ENCODE measurements around the gene GAS6.

Gene GAS6

DNA sequence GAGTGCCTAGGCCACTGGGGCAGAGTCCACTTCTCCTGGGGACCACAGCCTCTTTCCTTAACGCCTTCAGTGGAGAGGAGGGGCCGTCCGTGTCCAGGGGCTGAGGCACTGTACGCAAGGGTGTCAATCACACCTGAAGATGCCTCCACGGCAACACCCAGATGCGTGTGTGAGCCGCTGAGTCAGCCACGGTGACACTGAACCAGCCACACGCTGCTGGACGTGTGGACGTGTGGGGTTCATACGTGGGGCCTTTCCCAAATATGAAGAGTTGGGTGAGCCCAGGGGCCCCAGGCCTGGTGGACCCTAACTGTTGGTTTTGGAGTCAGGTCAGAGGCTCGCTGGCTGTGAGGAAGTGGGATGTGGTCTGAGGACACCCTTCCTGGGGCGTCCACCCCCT lies 53.2 kb downstream of the GAS6 start:
- H3K36me3 ChIP-seq (ENCODE audit: control insufficient read depth in 2 of 2, insufficient read depth in 1 of 2, low read length in 2 of 2), result no peaks in the 10 kb centered on the region
- H3K9me3 ChIP-seq (ENCODE audit: control insufficient read depth, insufficient read depth, low read depth, low read length), result no peaks in the 10 kb centered on the region
- H3K4me3 ChIP-seq (ENCODE audit: low read depth, low read length), result no peak overlapping the region
- POLR2A ChIA-PET, result no interaction called here
- no peaks in the 10 kb centered on the region for H3K4me1 ChIP-seq (ENCODE audit: control insufficient read depth, insufficient read depth, low read length)
- CTCF ChIA-PET, result no interaction called here
- no peak for TF ChIP-seq ZNF211 (tag by site-specific recombination; IDR thresholded peaks at IDR 0.05; ENCODE audit: low read depth)
- TF ChIP-seq ZXDB (tag by site-specific recombination; IDR thresholded peaks at IDR 0.05), result no peak
- TF ChIP-seq SETDB1 (IDR thresholded peaks at IDR 0.05; ENCODE audit: insufficient read length, low read length), result no peak
- TF ChIP-seq, protein P1, sequence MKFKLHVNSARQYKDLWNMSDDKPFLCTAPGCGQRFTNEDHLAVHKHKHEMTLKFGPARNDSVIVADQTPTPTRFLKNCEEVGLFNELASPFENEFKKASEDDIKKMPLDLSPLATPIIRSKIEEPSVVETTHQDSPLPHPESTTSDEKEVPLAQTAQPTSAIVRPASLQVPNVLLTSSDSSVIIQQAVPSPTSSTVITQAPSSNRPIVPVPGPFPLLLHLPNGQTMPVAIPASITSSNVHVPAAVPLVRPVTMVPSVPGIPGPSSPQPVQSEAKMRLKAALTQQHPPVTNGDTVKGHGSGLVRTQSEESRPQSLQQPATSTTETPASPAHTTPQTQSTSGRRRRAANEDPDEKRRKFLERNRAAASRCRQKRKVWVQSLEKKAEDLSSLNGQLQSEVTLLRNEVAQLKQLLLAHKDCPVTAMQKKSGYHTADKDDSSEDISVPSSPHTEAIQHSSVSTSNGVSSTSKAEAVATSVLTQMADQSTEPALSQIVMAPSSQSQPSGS (tag by site-specific recombination; IDR thresholded peaks at IDR 0.05; ENCODE audit: low read depth), result no peak
- TF ChIP-seq, protein P2, sequence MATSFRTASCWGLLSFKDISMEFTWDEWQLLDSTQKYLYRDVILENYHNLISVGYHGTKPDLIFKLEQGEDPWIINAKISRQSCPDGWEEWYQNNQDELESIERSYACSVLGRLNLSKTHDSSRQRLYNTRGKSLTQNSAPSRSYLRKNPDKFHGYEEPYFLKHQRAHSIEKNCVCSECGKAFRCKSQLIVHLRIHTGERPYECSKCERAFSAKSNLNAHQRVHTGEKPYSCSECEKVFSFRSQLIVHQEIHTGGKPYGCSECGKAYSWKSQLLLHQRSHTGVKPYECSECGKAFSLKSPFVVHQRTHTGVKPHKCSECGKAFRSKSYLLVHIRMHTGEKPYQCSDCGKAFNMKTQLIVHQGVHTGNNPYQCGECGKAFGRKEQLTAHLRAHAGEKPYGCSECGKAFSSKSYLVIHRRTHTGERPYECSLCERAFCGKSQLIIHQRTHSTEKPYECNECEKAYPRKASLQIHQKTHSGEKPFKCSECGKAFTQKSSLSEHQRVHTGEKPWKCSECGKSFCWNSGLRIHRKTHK (tag by site-specific recombination; IDR thresholded peaks at IDR 0.05), result no peak
- H3K27ac ChIP-seq (ENCODE audit: extremely low read depth, low read depth, low read length), result no peak overlapping the region

GRCh38 chr13:113809934-113810333 lies 53.9 kb downstream of the GAS6 start:
- ChIA-PET CTCF (no interaction called here), POLR2A (no interaction called here)
- Histone ChIP-seq H3K4me1 (ENCODE audit: control insufficient read depth, insufficient read depth, low read length) (no peaks in the 10 kb centered on the region), H3K27ac (ENCODE audit: extremely low read depth, low read depth, low read length) (no peak overlapping the region), H3K4me3 (ENCODE audit: low read depth, low read length) (no peak overlapping the region), H3K9me3 (ENCODE audit: control insufficient read depth, insufficient read depth, low read depth, low read length) (no peaks in the 10 kb centered on the region), H3K36me3 (ENCODE audit: control insufficient read depth in 2 of 2, insufficient read depth in 1 of 2, low read length in 2 of 2) (no peaks in the 10 kb centered on the region)
- TF ChIP-seq ZNF184 (tag by site-specific recombination; IDR thresholded peaks at IDR 0.05), result no peak
- TF ChIP-seq ZNF501 (tag by site-specific recombination; IDR thresholded peaks at IDR 0.05), result no peak

- POLR2A ChIA-PET, result no interaction called here
- H3K4me3 ChIP-seq (ENCODE audit: low read depth, low read length), result no peak overlapping the region
- H3K4me1 ChIP-seq (ENCODE audit: control insufficient read depth, insufficient read depth, low read length), result no peaks in the 10 kb centered on the region
- TF ChIP-seq TRIM28 (IDR thresholded peaks at IDR 0.05; ENCODE audit: borderline replicate concordance, low read length), result no peak
- TF ChIP-seq SETDB1 (IDR thresholded peaks at IDR 0.05; ENCODE audit: insufficient read length, low read length), result peak; percentile 66
- TF ChIP-seq ZNF560 (tag by site-specific recombination; IDR thresholded peaks at IDR 0.05; ENCODE audit: borderline replicate concordance), result no peak
- no peak for TF ChIP-seq ZNF433 (tag by site-specific recombination; IDR thresholded peaks at IDR 0.05; ENCODE audit: low read depth)
- peak; percentile 35; the same call in 1 of the 2 replicates for TF ChIP-seq GLIS1 (tag by site-specific recombination; IDR thresholded peaks at IDR 0.05)
- no peak for TF ChIP-seq ZNF121 (tag by site-specific recombination; IDR thresholded peaks at IDR 0.05)
- H3K36me3 ChIP-seq (ENCODE audit: control insufficient read depth in 2 of 2, insufficient read depth in 1 of 2, low read length in 2 of 2), result no peaks in the 10 kb centered on the region
- CTCF ChIA-PET, result interaction anchor here (0.7 kb wide), 1 partner anchor 81 kb away, joined by 4 read pairs; no protein-coding TSS in a partner anchor
- H3K9me3 ChIP-seq (ENCODE audit: control insufficient read depth, insufficient read depth, low read depth, low read length), result no peaks in the 10 kb centered on the region
- no peak overlapping the region for H3K27ac ChIP-seq (ENCODE audit: extremely low read depth, low read depth, low read length)
Measured at GRCh38 chr13:113808058-113808834, 55.6 kb downstream of the GAS6 start.

GRCh38 chr13:113806526-113806925 lies 57.4 kb downstream of the GAS6 start:
- H3K9me3 ChIP-seq (ENCODE audit: control insufficient read depth, insufficient read depth, low read depth, low read length), result no peaks in the 10 kb centered on the region
- H3K4me3 ChIP-seq (ENCODE audit: low read depth, low read length), result no peak overlapping the region
- POLR2A ChIA-PET, result no interaction called here
- CTCF ChIA-PET, result no interaction called here
- H3K27ac ChIP-seq (ENCODE audit: extremely low read depth, low read depth, low read length), result no peak overlapping the region
- H3K36me3 ChIP-seq (ENCODE audit: control insufficient read depth in 2 of 2, insufficient read depth in 1 of 2, low read length in 2 of 2), result no peaks in the 10 kb centered on the region
- no peaks in the 10 kb centered on the region for H3K4me1 ChIP-seq (ENCODE audit: control insufficient read depth, insufficient read depth, low read length)
- TF ChIP-seq ZNF629 (tag by site-specific recombination; IDR thresholded peaks at IDR 0.05), result no peak
- no peak for TF ChIP-seq ZNF580 (tag by site-specific recombination; IDR thresholded peaks at IDR 0.05)
- TF ChIP-seq, protein P3, sequence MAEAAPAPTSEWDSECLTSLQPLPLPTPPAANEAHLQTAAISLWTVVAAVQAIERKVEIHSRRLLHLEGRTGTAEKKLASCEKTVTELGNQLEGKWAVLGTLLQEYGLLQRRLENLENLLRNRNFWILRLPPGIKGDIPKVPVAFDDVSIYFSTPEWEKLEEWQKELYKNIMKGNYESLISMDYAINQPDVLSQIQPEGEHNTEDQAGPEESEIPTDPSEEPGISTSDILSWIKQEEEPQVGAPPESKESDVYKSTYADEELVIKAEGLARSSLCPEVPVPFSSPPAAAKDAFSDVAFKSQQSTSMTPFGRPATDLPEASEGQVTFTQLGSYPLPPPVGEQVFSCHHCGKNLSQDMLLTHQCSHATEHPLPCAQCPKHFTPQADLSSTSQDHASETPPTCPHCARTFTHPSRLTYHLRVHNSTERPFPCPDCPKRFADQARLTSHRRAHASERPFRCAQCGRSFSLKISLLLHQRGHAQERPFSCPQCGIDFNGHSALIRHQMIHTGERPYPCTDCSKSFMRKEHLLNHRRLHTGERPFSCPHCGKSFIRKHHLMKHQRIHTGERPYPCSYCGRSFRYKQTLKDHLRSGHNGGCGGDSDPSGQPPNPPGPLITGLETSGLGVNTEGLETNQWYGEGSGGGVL (tag by site-specific recombination; IDR thresholded peaks at IDR 0.05), result no peak
- TF ChIP-seq, protein P4, sequence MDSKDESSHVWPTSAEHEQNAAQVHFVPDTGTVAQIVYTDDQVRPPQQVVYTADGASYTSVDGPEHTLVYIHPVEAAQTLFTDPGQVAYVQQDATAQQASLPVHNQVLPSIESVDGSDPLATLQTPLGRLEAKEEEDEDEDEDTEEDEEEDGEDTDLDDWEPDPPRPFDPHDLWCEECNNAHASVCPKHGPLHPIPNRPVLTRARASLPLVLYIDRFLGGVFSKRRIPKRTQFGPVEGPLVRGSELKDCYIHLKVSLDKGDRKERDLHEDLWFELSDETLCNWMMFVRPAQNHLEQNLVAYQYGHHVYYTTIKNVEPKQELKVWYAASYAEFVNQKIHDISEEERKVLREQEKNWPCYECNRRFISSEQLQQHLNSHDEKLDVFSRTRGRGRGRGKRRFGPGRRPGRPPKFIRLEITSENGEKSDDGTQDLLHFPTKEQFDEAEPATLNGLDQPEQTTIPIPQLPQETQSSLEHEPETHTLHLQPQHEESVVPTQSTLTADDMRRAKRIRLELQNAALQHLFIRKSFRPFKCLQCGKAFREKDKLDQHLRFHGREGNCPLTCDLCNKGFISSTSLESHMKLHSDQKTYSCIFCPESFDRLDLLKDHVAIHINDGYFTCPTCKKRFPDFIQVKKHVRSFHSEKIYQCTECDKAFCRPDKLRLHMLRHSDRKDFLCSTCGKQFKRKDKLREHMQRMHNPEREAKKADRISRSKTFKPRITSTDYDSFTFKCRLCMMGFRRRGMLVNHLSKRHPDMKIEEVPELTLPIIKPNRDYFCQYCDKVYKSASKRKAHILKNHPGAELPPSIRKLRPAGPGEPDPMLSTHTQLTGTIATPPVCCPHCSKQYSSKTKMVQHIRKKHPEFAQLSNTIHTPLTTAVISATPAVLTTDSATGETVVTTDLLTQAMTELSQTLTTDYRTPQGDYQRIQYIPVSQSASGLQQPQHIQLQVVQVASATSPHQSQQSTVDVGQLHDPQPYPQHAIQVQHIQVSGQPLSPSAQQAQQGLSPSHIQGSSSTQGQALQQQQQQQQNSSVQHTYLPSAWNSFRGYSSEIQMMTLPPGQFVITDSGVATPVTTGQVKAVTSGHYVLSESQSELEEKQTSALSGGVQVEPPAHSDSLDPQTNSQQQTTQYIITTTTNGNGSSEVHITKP (tag by site-specific recombination; IDR thresholded peaks at IDR 0.05), result no peak
- no peak for TF ChIP-seq FEZF1 (tag by site-specific recombination; IDR thresholded peaks at IDR 0.05)

All from HEK293 (cell line).